ENCODE results near the gene MACROD2. TPM values are rescaled to one million over a fixed set of nuclear protein-coding genes. Genes with fewer than 3 reads are reported as not detected.

The MACROD2 gene
- total RNA-seq, 4 donors from 2014 or later: 10.0 to 24.0 (median 17.0) TPM

- DNase-seq (ENCODE audit: low spot score in 2 of 2): no peak
- no peak overlapping the region for H3K4me3 ChIP-seq (ENCODE audit: low read depth, poor library complexity, severe bottlenecking)
- intact Hi-C loops (cut with DNase I; ENCODE audit: low total_unique reads): no loop called here
- 90 to 91% methylated on average over 6 of the region's 6 CpGs for WGBS, 2 donors
- TF ChIP-seq POLR2A (IDR thresholded peaks at IDR 0.05): no peak
- TF ChIP-seq CTCF (IDR thresholded peaks at IDR 0.05): no peak
These were observed 307.8 kb downstream of the MACROD2 start for GRCh38 chr20:14303106-14303505.

GRCh38 chr20:14303651-14304050 lies 308.3 kb downstream of the MACROD2 start:
- intact Hi-C loops (cut with DNase I; ENCODE audit: low total_unique reads): no loop called here
- H3K4me3 ChIP-seq (ENCODE audit: low read depth, poor library complexity, severe bottlenecking): no peak overlapping the region
- TF ChIP-seq CTCF (IDR thresholded peaks at IDR 0.05): no peak
- TF ChIP-seq POLR2A (IDR thresholded peaks at IDR 0.05): no peak
- no peak for DNase-seq (ENCODE audit: low spot score in 2 of 2)

- no peak for DNase-seq (ENCODE audit: low spot score in 2 of 2)
- intact Hi-C loops (cut with DNase I; ENCODE audit: low total_unique reads): no loop called here
- 82 to 95% methylated on average over 1 of the region's 1 CpG for WGBS, 2 donors
- TF ChIP-seq CTCF (IDR thresholded peaks at IDR 0.05) (no peak), POLR2A (IDR thresholded peaks at IDR 0.05) (no peak)
- no peak overlapping the region for H3K4me3 ChIP-seq (ENCODE audit: low read depth, poor library complexity, severe bottlenecking)
These were observed 309.2 kb downstream of the MACROD2 start for GRCh38 chr20:14304472-14304871.

- DNase-seq (ENCODE audit: low spot score in 2 of 2): no peak
- H3K4me3 ChIP-seq (ENCODE audit: low read depth, poor library complexity, severe bottlenecking): no peak overlapping the region
- TF ChIP-seq CTCF (IDR thresholded peaks at IDR 0.05): no peak
- 76 to 89% methylated on average over 2 of the region's 2 CpGs for WGBS, 2 donors
- intact Hi-C loops (cut with DNase I; ENCODE audit: low total_unique reads): no loop called here
These were observed 312.6 kb downstream of the MACROD2 start for GRCh38 chr20:14307956-14308355.

- no peak for DNase-seq (ENCODE audit: low spot score in 2 of 2)
- intact Hi-C loops (cut with DNase I; ENCODE audit: low total_unique reads): no loop called here
- TF ChIP-seq CTCF (IDR thresholded peaks at IDR 0.05) (no peak), POLR2A (IDR thresholded peaks at IDR 0.05) (no peak)
- WGBS, 2 donors: 90 to 94% methylated on average over 5 of the region's 5 CpGs
- H3K4me3 ChIP-seq (ENCODE audit: low read depth, poor library complexity, severe bottlenecking): no peak overlapping the region
These were observed 315.8 kb downstream of the MACROD2 start for GRCh38 chr20:14310977-14311627.

- intact Hi-C loops (cut with DNase I; ENCODE audit: low total_unique reads): no loop called here
- TF ChIP-seq CTCF (IDR thresholded peaks at IDR 0.05) (no peak), POLR2A (IDR thresholded peaks at IDR 0.05) (no peak)
- WGBS, 2 donors: 90 to 92% methylated on average over 2 of the region's 2 CpGs
- no peak overlapping the region for H3K4me3 ChIP-seq (ENCODE audit: low read depth, poor library complexity, severe bottlenecking)
- no peak for DNase-seq (ENCODE audit: low spot score in 2 of 2)
These were observed 316.7 kb downstream of the MACROD2 start for GRCh38 chr20:14312001-14312400.
